ENCODE measurements around the gene CXCR5.

Gene CXCR5

DNA sequence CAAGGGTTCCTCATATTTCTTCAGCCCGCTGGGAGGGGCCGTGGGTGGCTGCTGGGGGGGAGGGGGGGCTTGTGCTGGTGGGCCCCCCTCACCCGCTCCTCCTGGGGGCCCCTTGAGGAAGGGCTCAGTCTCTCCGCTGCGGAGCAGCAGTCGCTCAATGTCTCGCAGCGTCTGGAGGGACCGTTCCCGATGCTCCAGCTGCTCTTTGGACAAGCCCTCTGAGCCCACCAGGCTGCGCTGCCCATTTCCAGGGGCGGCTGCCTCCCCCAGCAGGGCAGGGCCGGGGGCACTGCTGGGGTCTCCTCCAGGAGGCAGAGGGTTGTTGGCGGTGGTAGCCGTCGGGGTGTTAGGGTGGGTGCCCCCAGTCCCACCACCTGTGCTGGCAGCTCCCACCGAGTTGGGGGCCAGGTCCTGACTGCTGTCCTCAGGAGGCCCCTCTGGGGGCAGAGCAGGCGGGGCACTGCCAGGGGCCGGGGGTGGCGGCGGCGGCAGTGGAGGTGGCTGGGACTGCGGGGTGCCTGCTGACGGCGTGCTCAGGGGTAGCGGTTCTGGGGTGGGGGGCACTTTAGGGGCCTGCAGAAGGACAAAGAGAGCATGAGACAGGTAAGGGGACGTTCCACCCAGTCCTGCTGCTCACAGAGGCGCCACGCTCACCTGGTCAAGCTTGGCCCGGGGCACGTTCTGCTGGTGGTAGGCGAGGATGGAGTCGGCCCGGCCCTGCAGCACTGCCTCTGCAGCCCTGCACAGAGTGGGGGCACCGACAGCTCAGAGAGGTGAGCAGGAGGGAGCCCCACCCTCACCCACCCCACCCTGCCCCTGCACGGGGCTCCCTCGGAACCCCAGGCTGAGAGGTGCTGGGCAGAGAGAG lies 18.9 kb downstream of the CXCR5 start:
- TF ChIP-seq, protein P1, sequence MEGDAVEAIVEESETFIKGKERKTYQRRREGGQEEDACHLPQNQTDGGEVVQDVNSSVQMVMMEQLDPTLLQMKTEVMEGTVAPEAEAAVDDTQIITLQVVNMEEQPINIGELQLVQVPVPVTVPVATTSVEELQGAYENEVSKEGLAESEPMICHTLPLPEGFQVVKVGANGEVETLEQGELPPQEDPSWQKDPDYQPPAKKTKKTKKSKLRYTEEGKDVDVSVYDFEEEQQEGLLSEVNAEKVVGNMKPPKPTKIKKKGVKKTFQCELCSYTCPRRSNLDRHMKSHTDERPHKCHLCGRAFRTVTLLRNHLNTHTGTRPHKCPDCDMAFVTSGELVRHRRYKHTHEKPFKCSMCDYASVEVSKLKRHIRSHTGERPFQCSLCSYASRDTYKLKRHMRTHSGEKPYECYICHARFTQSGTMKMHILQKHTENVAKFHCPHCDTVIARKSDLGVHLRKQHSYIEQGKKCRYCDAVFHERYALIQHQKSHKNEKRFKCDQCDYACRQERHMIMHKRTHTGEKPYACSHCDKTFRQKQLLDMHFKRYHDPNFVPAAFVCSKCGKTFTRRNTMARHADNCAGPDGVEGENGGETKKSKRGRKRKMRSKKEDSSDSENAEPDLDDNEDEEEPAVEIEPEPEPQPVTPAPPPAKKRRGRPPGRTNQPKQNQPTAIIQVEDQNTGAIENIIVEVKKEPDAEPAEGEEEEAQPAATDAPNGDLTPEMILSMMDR (IDR thresholded peaks at IDR 0.05; ENCODE audit: insufficient read depth, low read depth, low read length, missing control alignments): no peak
- no peak overlapping the region for H3K4me3 ChIP-seq (ENCODE audit: low read depth, low read length)
- DNase-seq (ENCODE audit: low read depth): no peak

DNA sequence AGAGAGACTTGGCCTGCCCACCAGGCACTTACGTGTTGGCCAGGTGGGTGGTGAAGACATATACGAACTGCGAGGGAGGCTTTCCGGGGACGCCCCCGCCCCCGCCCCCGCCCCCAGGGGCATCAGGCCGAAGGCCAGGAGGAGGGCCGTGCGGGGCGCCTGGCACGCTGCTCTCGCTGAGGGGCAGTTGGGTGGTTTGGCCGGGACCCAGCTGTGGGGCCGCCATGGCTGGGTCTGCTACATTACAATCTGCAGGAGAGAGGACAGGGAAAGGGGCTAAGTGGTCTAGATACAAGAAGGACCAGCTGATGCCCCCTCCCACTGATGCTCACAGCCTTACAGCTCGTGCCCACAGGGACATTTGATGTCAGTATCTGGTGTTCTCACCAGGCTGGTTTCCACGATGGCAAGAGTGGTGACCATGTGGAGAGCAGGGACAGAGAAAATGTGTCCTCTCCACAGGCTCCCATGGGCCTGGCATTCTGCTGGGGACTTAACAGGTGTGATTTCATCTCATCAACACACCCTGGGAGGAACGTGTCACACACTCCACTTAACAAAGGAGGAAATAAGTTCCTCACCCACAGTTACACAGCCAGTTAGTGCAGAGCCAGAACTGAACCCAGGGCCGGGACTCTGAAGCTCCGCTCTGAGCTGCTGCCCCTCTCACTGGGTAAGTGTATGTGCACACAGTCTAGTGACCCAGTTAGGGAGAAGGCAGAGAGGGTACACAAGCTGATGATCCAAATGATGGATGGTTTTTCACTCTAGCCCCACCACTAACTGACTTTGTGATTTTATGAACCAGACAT lies 19.7 kb downstream of the CXCR5 start:
- H3K4me3 ChIP-seq (ENCODE audit: low read depth, low read length): no peak overlapping the region
- DNase-seq (ENCODE audit: low read depth): no peak
- TF ChIP-seq, protein P1 (IDR thresholded peaks at IDR 0.05; ENCODE audit: insufficient read depth, low read depth, low read length, missing control alignments): no peak

DNA sequence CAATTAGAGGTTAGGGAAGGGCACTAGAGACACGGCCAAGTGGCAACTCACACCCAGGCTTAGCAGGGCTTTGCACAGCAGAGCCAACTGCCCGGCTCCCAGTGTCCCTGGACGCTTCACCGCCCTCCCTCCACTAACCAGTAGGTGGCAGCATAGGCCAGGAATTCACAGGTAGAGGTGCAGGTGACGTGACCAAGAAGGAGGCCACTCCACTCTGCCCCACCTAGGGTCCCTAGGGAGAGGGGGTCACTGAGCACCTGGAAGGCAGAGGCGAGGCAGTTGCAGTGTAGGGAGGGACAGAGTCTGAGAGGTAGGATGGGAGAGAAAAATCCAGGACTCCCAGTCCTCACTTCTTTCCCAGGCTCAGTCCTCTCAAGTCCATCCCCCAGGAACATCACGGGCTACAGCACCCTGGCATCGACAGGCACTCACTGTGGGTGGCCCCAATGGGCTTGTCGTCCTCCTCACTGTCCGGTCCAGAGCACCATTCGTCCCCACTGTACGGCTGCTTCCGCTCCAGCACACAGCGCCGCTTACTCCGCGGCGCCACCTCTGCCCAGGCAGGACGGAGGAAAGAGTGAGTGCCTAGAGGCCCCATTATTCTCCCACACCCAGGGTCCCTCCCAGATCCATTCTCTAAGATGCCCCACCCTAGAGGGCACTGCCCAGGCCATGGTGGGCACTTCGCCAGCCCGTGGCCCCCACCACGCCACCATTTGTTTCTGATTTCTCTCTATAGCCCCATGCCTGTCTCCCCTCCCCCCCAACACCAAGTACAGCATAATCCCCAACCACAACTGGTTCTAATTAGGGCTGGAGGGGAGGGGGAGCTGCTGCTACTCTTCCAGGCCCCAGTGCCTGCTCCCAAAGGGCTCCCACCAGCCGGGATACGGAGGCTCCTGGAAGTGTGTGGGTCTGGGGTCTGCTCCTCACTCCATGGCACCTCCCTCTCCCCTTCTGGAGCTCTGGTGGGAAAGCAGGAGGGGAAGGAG lies 23.7 kb downstream of the CXCR5 start:
- no peak overlapping the region for H3K4me3 ChIP-seq (ENCODE audit: low read depth, low read length)
- peak; percentile 88 for DNase-seq (ENCODE audit: low read depth)
- TF ChIP-seq, protein P1 (IDR thresholded peaks at IDR 0.05; ENCODE audit: insufficient read depth, low read depth, low read length, missing control alignments): peak; percentile 90

DNA sequence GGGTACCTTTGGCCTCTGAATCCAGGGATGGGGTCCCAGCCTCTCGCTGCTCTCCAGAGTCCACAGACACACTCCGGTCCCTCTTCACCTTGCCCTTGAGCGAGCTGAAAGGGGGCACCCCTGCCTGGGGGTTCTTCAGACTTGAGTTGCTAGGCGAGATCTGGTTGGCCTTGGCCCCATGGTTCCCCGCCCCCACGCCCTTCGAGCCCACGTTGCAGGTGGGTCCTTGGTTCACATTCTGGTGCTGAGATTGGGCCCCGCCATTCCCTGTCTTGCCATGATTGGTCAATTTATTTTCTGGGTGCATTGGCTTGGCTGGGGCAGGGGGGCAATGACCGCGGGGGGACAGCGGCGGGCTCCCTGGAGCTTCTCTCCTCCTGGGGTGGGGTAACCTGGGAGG lies 24.6 kb downstream of the CXCR5 start:
- DNase-seq (ENCODE audit: low read depth): no peak
- TF ChIP-seq, protein P1 (IDR thresholded peaks at IDR 0.05; ENCODE audit: insufficient read depth, low read depth, low read length, missing control alignments): no peak
- H3K4me3 ChIP-seq (ENCODE audit: low read depth, low read length): no peak overlapping the region

DNA sequence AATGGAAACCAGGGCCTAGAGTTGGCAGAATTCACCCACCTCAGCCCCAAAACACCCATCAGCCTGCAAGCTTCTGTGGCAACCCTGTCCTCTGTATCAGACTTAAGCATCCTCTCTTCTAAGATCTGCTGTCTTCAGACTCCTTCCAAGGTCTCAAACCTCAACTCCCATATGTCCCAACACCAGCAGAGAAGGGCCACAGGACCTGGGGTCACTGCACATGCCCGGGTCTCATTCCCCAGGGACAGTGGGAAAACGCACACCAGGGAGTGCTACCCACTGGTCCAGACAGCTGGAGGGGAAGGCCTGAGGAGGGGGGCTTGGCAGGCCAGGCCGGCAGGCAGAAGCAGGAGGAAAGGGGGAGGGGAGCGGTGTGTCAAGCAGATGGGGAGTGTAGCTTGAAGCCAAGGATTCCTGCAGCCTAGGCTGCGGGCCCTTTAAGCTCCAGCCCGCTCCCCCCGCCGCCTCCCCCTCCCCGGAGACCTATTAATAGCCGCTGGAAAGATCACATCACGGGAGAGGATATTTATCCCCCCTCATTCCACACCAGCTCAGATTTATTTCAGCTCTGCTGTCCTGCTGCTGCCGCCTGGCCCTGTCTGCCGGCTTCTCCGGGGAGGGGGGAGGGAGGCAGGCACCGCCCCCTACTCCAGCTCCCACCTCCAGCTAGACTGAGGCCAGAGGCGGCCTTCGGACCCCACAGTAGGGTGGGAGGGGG lies 25.4 kb downstream of the CXCR5 start:
- DNase-seq (ENCODE audit: low read depth): no peak
- TF ChIP-seq, protein P1 (IDR thresholded peaks at IDR 0.05; ENCODE audit: insufficient read depth, low read depth, low read length, missing control alignments): no peak
- no peak overlapping the region for H3K4me3 ChIP-seq (ENCODE audit: low read depth, low read length)

Measured in GM12865 (cell line).